GM06990 (cell line): Measurements from ENCODE around the gene SKI.
A peak's percentile ranks its signal among the peaks of the same experiment; 100 is the strongest.

Experiments
- DNase-seq: peaks from one replicate; pipeline ENCODE4 v3.0.0-alpha.2; 2011; ENCODE audit not compliant: insufficient read length; ENCODE audit errors: extremely low read depth
- H3K27me3 ChIP-seq: replicated peaks from 2 replicates; pipeline ENCODE4 v1.6.0; 2011; ENCODE audit warnings: low read length; ENCODE audit not compliant: control insufficient read depth, insufficient read depth
- H3K36me3 ChIP-seq: 2 replicates; pipeline ENCODE4 v1.5.1; 2011; ENCODE audit warnings: low read length; ENCODE audit not compliant: control insufficient read depth, insufficient read depth
- H3K4me3 ChIP-seq: replicated peaks from 2 replicates; pipeline ENCODE4 v1.5.1; 2011; ENCODE audit warnings: low read depth, mild to moderate bottlenecking, control low read depth, low read length
- TF ChIP-seq, protein P1 (sequence below): IDR thresholded peaks from 2 replicates; pipeline ENCODE4 v1.5.1; 2011; ENCODE audit warnings: low read length, control low read depth, mild to moderate bottlenecking, inconsistent platforms; ENCODE audit not compliant: insufficient read depth, poor library complexity, severe bottlenecking

Gene SKI

DNA sequence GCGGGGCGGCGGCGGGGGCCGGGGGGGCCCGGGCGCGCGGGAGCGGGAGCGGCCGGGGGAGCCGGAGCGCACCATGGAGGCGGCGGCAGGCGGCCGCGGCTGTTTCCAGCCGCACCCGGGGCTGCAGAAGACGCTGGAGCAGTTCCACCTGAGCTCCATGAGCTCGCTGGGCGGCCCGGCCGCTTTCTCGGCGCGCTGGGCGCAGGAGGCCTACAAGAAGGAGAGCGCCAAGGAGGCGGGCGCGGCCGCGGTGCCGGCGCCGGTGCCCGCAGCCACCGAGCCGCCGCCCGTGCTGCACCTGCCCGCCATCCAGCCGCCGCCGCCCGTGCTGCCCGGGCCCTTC is 546 bp downstream of the SKI start:
- TF ChIP-seq, protein P1, sequence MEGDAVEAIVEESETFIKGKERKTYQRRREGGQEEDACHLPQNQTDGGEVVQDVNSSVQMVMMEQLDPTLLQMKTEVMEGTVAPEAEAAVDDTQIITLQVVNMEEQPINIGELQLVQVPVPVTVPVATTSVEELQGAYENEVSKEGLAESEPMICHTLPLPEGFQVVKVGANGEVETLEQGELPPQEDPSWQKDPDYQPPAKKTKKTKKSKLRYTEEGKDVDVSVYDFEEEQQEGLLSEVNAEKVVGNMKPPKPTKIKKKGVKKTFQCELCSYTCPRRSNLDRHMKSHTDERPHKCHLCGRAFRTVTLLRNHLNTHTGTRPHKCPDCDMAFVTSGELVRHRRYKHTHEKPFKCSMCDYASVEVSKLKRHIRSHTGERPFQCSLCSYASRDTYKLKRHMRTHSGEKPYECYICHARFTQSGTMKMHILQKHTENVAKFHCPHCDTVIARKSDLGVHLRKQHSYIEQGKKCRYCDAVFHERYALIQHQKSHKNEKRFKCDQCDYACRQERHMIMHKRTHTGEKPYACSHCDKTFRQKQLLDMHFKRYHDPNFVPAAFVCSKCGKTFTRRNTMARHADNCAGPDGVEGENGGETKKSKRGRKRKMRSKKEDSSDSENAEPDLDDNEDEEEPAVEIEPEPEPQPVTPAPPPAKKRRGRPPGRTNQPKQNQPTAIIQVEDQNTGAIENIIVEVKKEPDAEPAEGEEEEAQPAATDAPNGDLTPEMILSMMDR = no peak
- Histone ChIP-seq H3K4me3 (peak overlapping the region; percentile 71), H3K27me3 (no peaks in the 10 kb centered on the region; the same call in 1 of the 2 replicates), H3K36me3 (no peaks in the 10 kb centered on the region)
- DNase-seq = peak; percentile 58

DNA sequence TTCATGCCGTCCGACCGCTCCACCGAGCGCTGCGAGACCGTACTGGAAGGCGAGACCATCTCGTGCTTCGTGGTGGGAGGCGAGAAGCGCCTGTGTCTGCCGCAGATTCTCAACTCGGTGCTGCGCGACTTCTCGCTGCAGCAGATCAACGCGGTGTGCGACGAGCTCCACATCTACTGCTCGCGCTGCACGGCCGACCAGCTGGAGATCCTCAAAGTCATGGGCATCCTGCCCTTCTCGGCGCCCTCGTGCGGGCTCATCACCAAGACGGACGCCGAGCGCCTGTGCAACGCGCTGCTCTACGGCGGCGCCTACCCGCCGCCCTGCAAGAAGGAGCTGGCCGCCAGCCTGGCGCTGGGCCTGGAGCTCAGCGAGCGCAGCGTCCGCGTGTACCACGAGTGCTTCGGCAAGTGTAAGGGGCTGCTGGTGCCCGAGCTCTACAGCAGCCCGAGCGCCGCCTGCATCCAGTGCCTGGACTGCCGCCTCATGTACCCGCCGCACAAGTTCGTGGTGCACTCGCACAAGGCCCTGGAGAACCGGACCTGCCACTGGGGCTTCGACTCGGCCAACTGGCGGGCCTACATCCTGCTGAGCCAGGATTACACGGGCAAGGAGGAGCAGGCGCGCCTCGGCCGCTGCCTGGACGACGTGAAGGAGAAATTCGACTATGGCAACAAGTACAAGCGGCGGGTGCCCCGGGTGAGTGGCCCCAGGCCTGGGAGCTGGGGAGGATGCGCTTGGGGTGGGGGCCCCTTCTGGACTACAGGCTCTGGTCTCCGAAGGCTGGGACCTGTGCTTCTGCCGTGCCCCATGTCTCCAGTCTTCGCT is 1.1 kb downstream of the SKI start:
- no peaks in the 10 kb centered on the region; the same call in 1 of the 2 replicates for H3K27me3 ChIP-seq
- DNase-seq = peak; percentile 80
- TF ChIP-seq, protein P1 = peak; percentile 36
- no peaks in the 10 kb centered on the region for H3K36me3 ChIP-seq
- H3K4me3 ChIP-seq = peak overlapping the region; percentile 71

DNA sequence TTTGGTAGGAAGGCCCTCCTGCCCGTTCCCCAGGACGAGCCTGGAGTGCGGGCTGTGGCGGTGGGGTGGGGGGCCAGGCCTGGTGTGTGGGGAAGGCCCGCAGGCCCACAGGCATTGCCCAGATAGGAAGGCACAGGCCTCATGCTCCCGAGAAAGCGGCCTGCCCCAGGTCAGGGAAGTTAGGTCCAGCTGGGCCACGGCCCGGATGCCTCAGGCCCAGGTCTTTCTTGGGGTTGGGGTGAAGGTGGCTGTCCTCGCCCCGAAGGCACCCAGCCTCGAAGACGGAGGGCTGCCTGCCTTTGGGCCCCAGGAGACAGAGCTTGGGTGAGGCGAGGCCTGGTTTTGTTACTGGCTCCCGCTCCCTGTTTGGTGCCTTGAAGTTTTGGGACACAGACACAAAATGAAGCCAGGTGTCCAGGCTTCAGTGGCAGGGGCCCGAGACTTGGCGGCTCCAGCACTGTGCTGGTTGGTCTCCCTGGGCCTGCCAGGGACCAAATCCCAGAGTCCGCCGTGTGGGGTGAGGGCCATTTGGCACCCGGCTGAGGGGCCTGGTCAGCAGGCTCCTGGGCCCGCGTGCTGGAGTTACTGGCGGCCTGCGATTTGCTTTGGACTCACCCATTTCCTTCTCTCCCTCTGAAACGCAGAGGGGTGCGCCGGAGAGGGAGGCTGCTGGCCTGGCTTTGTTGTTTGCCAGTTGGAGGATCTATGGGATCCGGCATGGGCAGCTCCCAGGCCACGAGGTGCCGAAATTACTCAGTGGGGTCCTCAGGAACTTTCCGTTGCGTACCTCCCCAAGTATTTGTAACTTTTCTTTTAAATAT is 2.0 kb downstream of the SKI start:
- Histone ChIP-seq H3K36me3 (no peaks in the 10 kb centered on the region), H3K4me3 (peak overlapping the region; percentile 71), H3K27me3 (no peaks in the 10 kb centered on the region)
- DNase-seq = no peak
- TF ChIP-seq, protein P1 = no peak

DNA sequence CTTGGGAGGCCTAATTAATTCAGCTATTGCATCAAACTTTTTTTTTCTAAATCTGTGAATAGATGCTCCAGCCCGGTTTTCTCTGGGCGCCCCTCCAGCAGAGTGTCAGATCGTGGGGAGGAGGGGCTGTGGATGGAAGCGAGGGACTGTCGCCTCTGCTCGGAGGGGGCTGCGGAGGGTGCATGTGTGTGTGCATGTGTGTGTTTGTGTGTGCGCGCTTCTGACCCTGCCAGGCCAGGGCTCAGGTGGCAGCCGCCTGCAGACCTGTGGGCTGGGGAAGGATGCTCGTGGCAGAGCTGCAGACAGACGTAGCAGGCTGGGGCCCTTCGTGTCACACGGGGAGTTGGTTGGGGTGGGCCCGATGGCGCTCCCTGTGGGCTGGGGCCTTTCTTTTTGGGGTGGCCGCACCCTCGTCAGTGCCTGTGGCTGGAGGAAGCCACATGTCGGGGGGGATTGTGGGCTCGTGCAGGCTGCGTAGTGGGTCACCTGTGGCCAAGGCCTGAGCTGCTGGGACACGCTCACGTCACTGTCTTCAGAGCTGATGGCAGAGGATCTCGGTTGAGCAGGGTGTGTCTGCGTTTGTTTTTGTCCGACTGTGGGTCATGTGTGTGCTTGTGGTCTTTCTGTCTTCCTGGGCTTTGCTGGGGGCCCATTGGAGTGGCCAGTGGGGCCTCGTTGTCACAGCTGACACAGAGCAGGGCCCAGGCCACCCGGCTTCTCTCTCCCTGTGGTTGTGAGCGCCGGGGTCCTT is 2.8 kb downstream of the SKI start:
- no peaks in the 10 kb centered on the region for H3K36me3 ChIP-seq
- peak overlapping the region; percentile 71 for H3K4me3 ChIP-seq
- no peak for DNase-seq
- TF ChIP-seq, protein P1 = no peak
- no peaks in the 10 kb centered on the region for H3K27me3 ChIP-seq

DNA sequence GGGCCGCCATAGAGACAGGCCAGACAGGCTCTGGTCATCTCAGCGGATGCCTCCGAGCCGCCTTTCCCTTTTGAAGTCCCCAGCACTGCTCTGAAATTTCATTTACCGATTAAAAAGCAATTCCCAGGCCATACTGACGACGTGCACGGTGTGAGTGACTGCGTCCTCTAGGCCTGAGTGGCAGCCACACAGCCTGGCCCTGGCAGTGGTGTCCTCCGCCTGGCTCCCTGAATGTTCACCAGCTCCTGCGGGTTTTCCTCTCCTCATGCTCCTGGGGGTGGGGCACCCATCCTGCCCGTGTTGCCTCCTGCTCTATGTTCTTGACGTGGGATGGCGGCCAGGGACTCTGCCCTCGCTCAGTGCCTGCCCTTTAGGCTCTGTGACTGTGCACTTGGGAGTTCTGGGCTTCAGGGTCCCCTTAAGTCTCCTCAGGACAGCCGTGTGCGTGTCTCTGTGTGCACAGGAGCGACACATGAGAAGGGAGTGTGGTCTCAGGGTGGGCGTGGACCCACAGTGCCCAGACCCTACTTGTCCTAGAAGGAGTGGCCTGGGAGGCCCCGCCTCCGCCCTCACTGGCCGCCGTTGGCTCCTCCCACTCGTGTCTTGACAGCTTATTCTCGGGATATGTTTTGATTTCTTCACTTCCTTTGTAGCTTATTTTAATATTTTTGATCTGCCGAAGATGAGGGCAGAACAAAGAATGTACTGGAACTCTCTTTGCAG is 3.6 kb downstream of the SKI start:
- H3K4me3 ChIP-seq = peak overlapping the region; percentile 71
- H3K27me3 ChIP-seq = no peaks in the 10 kb centered on the region
- TF ChIP-seq, protein P1 = no peak
- H3K36me3 ChIP-seq = no peaks in the 10 kb centered on the region
- no peak for DNase-seq
